GM23338 (cell line): ENCODE measurements around the gene LHX3. TPM values are rescaled to one million over a fixed set of nuclear protein-coding genes. Genes with fewer than 3 reads are reported as not detected.

ENCODE experiments used
- ATAC-seq: fragments of 200-7000 bp; cut with Tn5 transposase; 3 replicates; pipeline ENCODE4 v1.9.1; 2020
- DNase-seq: peaks from one replicate; pipeline ENCODE4 v3.0.0-alpha.2; 2015; ENCODE audit warnings: low spot score
- H2AFZ ChIP-seq: fragments of 200-600 bp; sonication (generic); 2 replicates; pipeline ENCODE4 v1.8.0; 2016; ENCODE audit warnings: antibody characterized with exemption, mild to moderate bottlenecking, moderate library complexity
- H3F3A ChIP-seq: fragments of 200-600 bp; sonication (generic); replicated peaks from 2 replicates; pipeline ENCODE4 v1.8.0; 2017; ENCODE audit warnings: antibody characterized with exemption, mixed run types, low read depth
- H3K27ac ChIP-seq: fragments of 200-600 bp; sonication (generic); 2 replicates; pipeline ENCODE4 v1.6.1; 2016; ENCODE audit warnings: low read depth
- H3K27me3 ChIP-seq: fragments of 200-600 bp; sonication (generic); 2 replicates; pipeline ENCODE4 v1.8.0; 2016; ENCODE audit warnings: mild to moderate bottlenecking, mixed run types, moderate library complexity; ENCODE audit not compliant: insufficient read depth
- H3K36me3 ChIP-seq: fragments of 200-600 bp; sonication (generic); 2 replicates; pipeline ENCODE4 v1.8.0; 2016; ENCODE audit warnings: mild to moderate bottlenecking; ENCODE audit not compliant: insufficient read depth
- H3K4me1 ChIP-seq: fragments of 200-600 bp; sonication (generic); 2 replicates; pipeline ENCODE4 v1.8.0; 2016; ENCODE audit warnings: mild to moderate bottlenecking, moderate library complexity; ENCODE audit not compliant: insufficient read depth
- H3K4me2 ChIP-seq: fragments of 200-600 bp; sonication (generic); 2 replicates; pipeline ENCODE4 v1.7.1; 2017; ENCODE audit warnings: mixed run types
- H3K4me3 ChIP-seq: fragments of 200-600 bp; sonication (generic); 2 replicates; pipeline ENCODE4 v1.6.1; 2016; ENCODE audit warnings: mixed run types
- H3K79me2 ChIP-seq: fragments of 200-600 bp; sonication (generic); replicated peaks from 2 replicates; pipeline ENCODE4 v1.8.0; 2017; ENCODE audit warnings: mild to moderate bottlenecking; ENCODE audit not compliant: insufficient read depth
- H3K9me2 ChIP-seq: fragments of 200-600 bp; sonication (generic); 2 replicates; pipeline ENCODE4 v1.8.0; 2017; ENCODE audit not compliant: insufficient read depth
- H4K20me1 ChIP-seq: fragments of 200-600 bp; sonication (generic); replicated peaks from 2 replicates; pipeline ENCODE4 v1.8.0; 2017; ENCODE audit warnings: mild to moderate bottlenecking; ENCODE audit not compliant: insufficient read depth
- H3K27ac Mint-ChIP-seq: 2 replicates; pipeline ENCODE4 v1.8.0; 2020; ENCODE audit warnings: inconsistent platforms, mild to moderate bottlenecking, moderate library complexity, mixed read lengths
- H3K27me3 Mint-ChIP-seq: 3 replicates; pipeline ENCODE4 v1.8.0; 2022; ENCODE audit warnings: low read depth, mild to moderate bottlenecking, moderate library complexity, mixed read lengths, inconsistent platforms; ENCODE audit not compliant: insufficient read depth, poor library complexity
- H3K36me3 Mint-ChIP-seq: 3 replicates; pipeline ENCODE4 v1.8.0; 2021; ENCODE audit warnings: low read depth, mild to moderate bottlenecking, inconsistent platforms, moderate library complexity, mixed read lengths
- H3K4me1 Mint-ChIP-seq: 3 replicates; pipeline ENCODE4 v1.8.0; 2020; ENCODE audit warnings: mild to moderate bottlenecking, inconsistent platforms, mixed read lengths
- H3K4me3 Mint-ChIP-seq: 3 replicates; pipeline ENCODE4 v1.8.0; 2021; ENCODE audit warnings: moderate library complexity, mild to moderate bottlenecking, inconsistent platforms, mixed read lengths
- H3K9me3 Mint-ChIP-seq: 3 replicates; pipeline ENCODE4 v1.8.0; 2020; ENCODE audit warnings: moderate library complexity, mild to moderate bottlenecking, inconsistent platforms, mixed read lengths
- CREB1 ChIP-seq: fragments of 250-450 bp; sonication (Bioruptor Pico); IDR thresholded peaks from 2 replicates; pipeline ENCODE4 v1.5.0; 2020; ENCODE audit warnings: low read depth, mild to moderate bottlenecking, moderate library complexity
- CTCF ChIP-seq, 2 experiments: fragments of 200-600 bp in 1 of 2; sonication (generic) in 1 of 2; conservative IDR thresholded peaks; 2 replicates each; pipeline versions ENCODE4 v1.5.1 to v1.6.1; 2016 to 2017; ENCODE audit warnings: antibody characterized with exemption in 2 of 2, low read depth in 2 of 2, mild to moderate bottlenecking in 2 of 2, moderate library complexity in 1 of 2
- ETS1 ChIP-seq: IDR thresholded peaks from 2 replicates; pipeline ENCODE4 v1.6.1; 2016; ENCODE audit warnings: antibody characterized with exemption
- EZH2phosphoT487 ChIP-seq: fragments of 200-600 bp; sonication (generic); IDR thresholded peaks from one replicate; pipeline ENCODE4 v1.8.1; 2018; ENCODE audit warnings: antibody characterized with exemption; ENCODE audit not compliant: unreplicated experiment
- NANOG ChIP-seq: IDR thresholded peaks from 2 replicates; pipeline ENCODE4 v1.6.1; 2016; ENCODE audit warnings: antibody characterized with exemption, borderline replicate concordance
- STAT1 ChIP-seq: IDR thresholded peaks from one replicate; pipeline ENCODE4 v1.6.1; 2016; ENCODE audit warnings: antibody characterized with exemption; ENCODE audit not compliant: unreplicated experiment
- ZNF114 ChIP-seq: fragments of 250-450 bp; sonication (Bioruptor Pico); IDR thresholded peaks from 2 replicates; pipeline ENCODE4 v1.5.0; 2020; ENCODE audit warnings: mild to moderate bottlenecking, moderate library complexity
- ZNF331 ChIP-seq: fragments of 250-450 bp; sonication (Bioruptor Pico); IDR thresholded peaks from 2 replicates; pipeline ENCODE4 v1.5.0; 2020; ENCODE audit warnings: low read depth, mild to moderate bottlenecking, moderate library complexity
- ZNF462 ChIP-seq: fragments of 250-450 bp; sonication (Bioruptor Pico); IDR thresholded peaks from 2 replicates; pipeline ENCODE4 v1.5.0; 2020; ENCODE audit warnings: mild to moderate bottlenecking, moderate library complexity
- polyA plus RNA-seq: library from polyadenylated mRNA; unstranded; fragments of >200 nt; fragmentation: Nextera tagmentation; extraction: Ambion mirVana; gene quantifications from 2 replicates; pipeline ENCODE4 v1.2.1, GENCODE V29; 2016
- total RNA-seq: library from RNA; depleted of rRNA; stranded (reverse); fragments of >200 nt; shearing (Covaris generic); gene quantifications from 2 replicates; pipeline ENCODE4 v1.2.3, GENCODE V29; 2014

LHX3 gene
- total and polyA plus RNA-seq, 2 experiments from 2014 or later, result 0.08 TPM; not detected in 1

- no peak for ATAC-seq
- peaks cover 28% of the 10 kb centered on the region for H3K4me1 ChIP-seq
- Mint-ChIP-seq H3K27me3 (peaks cover 71% of the 10 kb centered on the region), H3K9me3 (no peaks in the 10 kb centered on the region), H3K4me3 (peak overlapping the region; percentile 51), H3K4me1 (peaks cover 26% of the 10 kb centered on the region), H3K36me3 (no peaks in the 10 kb centered on the region), H3K27ac (no peak overlapping the region)
- no peak for DNase-seq
- peak overlapping the region; percentile 79 for H3K4me2 ChIP-seq
- H3K79me2 ChIP-seq, result no peaks in the 10 kb centered on the region
- H4K20me1 ChIP-seq, result no peaks in the 10 kb centered on the region; the same call in 1 of the 2 replicates
- H3F3A ChIP-seq, result no peaks in the 10 kb centered on the region; the same call in 1 of the 2 replicates
- no peaks in the 10 kb centered on the region for H3K9me2 ChIP-seq
- peaks cover 68% of the 10 kb centered on the region for H3K27me3 ChIP-seq
- TF ChIP-seq EZH2phosphoT487 (no peak), CTCF (conservative IDR thresholded peaks at IDR 0.05; ENCODE audit: low read depth in 2 of 2) (no peak), NANOG (no peak), ZNF331 (CRISPR knock-in tag) (no peak), STAT1 (no peak), ETS1 (no peak), CREB1 (CRISPR knock-in tag) (no peak), ZNF462 (CRISPR knock-in tag) (no peak), ZNF114 (CRISPR knock-in tag) (no peak)
- no peak overlapping the region for H2AFZ ChIP-seq
- H3K27ac ChIP-seq, result no peak overlapping the region
- no peaks in the 10 kb centered on the region for H3K36me3 ChIP-seq
- peak overlapping the region; percentile 58 for H3K4me3 ChIP-seq
These were observed 13.0 kb downstream of the LHX3 start for GRCh38 chr9:136191960-136192286.
